ENCODE measurements around the gene ATP5F1D.

The ATP5F1D gene

GRCh38 chr19:1287354-1288225, 46.0 kb downstream of the ATP5F1D start:
- no peak for DNase-seq (ENCODE audit: low read depth)
- TF ChIP-seq, protein P1, sequence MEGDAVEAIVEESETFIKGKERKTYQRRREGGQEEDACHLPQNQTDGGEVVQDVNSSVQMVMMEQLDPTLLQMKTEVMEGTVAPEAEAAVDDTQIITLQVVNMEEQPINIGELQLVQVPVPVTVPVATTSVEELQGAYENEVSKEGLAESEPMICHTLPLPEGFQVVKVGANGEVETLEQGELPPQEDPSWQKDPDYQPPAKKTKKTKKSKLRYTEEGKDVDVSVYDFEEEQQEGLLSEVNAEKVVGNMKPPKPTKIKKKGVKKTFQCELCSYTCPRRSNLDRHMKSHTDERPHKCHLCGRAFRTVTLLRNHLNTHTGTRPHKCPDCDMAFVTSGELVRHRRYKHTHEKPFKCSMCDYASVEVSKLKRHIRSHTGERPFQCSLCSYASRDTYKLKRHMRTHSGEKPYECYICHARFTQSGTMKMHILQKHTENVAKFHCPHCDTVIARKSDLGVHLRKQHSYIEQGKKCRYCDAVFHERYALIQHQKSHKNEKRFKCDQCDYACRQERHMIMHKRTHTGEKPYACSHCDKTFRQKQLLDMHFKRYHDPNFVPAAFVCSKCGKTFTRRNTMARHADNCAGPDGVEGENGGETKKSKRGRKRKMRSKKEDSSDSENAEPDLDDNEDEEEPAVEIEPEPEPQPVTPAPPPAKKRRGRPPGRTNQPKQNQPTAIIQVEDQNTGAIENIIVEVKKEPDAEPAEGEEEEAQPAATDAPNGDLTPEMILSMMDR (IDR thresholded peaks at IDR 0.05; ENCODE audit: low read depth, low read length), result no peak
- TF ChIP-seq POLR2A (IDR thresholded peaks at IDR 0.05; ENCODE audit: extremely low read depth, insufficient read length), result no peak
- TF ChIP-seq, protein P2, sequence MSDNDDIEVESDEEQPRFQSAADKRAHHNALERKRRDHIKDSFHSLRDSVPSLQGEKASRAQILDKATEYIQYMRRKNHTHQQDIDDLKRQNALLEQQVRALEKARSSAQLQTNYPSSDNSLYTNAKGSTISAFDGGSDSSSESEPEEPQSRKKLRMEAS (IDR thresholded peaks at IDR 0.05; ENCODE audit: low read depth, low read length), result no peak
- TF ChIP-seq MYC (IDR thresholded peaks at IDR 0.05; ENCODE audit: low read depth, low read length), result no peak
- no peak overlapping the region for H3K4me3 ChIP-seq (ENCODE audit: low read depth, low read length)

- H3K4me3 ChIP-seq (ENCODE audit: low read depth, low read length), result no peak overlapping the region
- TF ChIP-seq, protein P2 (IDR thresholded peaks at IDR 0.05; ENCODE audit: low read depth, low read length), result no peak
- TF ChIP-seq POLR2A (IDR thresholded peaks at IDR 0.05; ENCODE audit: extremely low read depth, insufficient read length) (no peak), MYC (IDR thresholded peaks at IDR 0.05; ENCODE audit: low read depth, low read length) (no peak)
- TF ChIP-seq, protein P1 (IDR thresholded peaks at IDR 0.05; ENCODE audit: low read depth, low read length), result no peak
- DNase-seq (ENCODE audit: low read depth), result no peak
These were observed 46.7 kb downstream of the ATP5F1D start for GRCh38 chr19:1288226-1288612.

GRCh38 chr19:1288833-1289685, 47.5 kb downstream of the ATP5F1D start:
- H3K4me3 ChIP-seq (ENCODE audit: low read depth, low read length), result no peak overlapping the region
- TF ChIP-seq, protein P2 (IDR thresholded peaks at IDR 0.05; ENCODE audit: low read depth, low read length), result no peak
- DNase-seq (ENCODE audit: low read depth), result no peak

- TF ChIP-seq, protein P2 (IDR thresholded peaks at IDR 0.05; ENCODE audit: low read depth, low read length), result no peak
- TF ChIP-seq, protein P1 (IDR thresholded peaks at IDR 0.05; ENCODE audit: low read depth, low read length), result no peak
- TF ChIP-seq MYC (IDR thresholded peaks at IDR 0.05; ENCODE audit: low read depth, low read length) (no peak), POLR2A (IDR thresholded peaks at IDR 0.05; ENCODE audit: extremely low read depth, insufficient read length) (no peak)
- DNase-seq (ENCODE audit: low read depth), result no peak
- no peak overlapping the region for H3K4me3 ChIP-seq (ENCODE audit: low read depth, low read length)
These were observed 48.1 kb downstream of the ATP5F1D start for GRCh38 chr19:1289686-1290025.

DNA sequence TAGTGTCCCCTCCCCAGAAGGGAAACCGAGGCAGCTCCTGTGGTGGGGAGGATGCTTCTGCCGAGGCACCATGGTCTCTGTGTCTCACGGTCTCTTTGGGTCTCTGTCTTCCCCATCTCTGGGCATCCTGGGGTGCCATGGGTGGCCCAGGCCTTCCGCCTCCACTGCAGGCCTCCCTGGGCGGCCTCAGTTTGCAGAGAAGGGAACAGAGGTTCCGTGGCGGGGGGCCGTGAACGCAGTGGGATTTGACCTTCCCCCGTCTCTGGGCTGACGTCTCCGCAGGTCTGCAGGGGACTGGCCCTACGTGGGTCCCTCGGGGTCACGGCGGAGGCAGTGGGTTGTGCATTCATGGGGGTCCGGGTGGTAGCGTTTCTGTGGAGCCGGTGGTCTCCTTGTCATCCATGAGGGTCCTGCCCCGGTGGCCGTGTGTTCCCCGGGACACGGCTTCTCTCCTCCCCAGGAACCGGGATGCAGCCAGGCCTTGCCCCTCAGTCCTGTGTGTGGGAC, 48.7 kb downstream of the ATP5F1D start:
- H3K4me3 ChIP-seq (ENCODE audit: low read depth, low read length), result no peak overlapping the region
- TF ChIP-seq MYC (IDR thresholded peaks at IDR 0.05; ENCODE audit: low read depth, low read length) (no peak), POLR2A (IDR thresholded peaks at IDR 0.05; ENCODE audit: extremely low read depth, insufficient read length) (no peak)
- DNase-seq (ENCODE audit: low read depth), result no peak

- H3K4me3 ChIP-seq (ENCODE audit: low read depth, low read length), result no peak overlapping the region
- TF ChIP-seq, protein P1 (IDR thresholded peaks at IDR 0.05; ENCODE audit: low read depth, low read length), result no peak
- TF ChIP-seq, protein P2 (IDR thresholded peaks at IDR 0.05; ENCODE audit: low read depth, low read length), result no peak
- no peak for TF ChIP-seq MYC (IDR thresholded peaks at IDR 0.05; ENCODE audit: low read depth, low read length)
- TF ChIP-seq POLR2A (IDR thresholded peaks at IDR 0.05; ENCODE audit: extremely low read depth, insufficient read length), result no peak
- no peak for DNase-seq (ENCODE audit: low read depth)
These were observed 49.4 kb downstream of the ATP5F1D start for GRCh38 chr19:1290703-1291651.

Data from NB4 (cell line).